Liver (tissue), 9 donors: ENCODE results near the gene TANGO6. TPM values are rescaled to one million over a fixed set of nuclear protein-coding genes. Genes with fewer than 3 reads are reported as not detected.

ENCODE experiments used
- DNase-seq: peaks from one replicate; pipeline ENCODE4 v3.0.0-alpha.2; 2017; ENCODE audit warnings: low spot score
- H3K27ac ChIP-seq, 2 donors: one replicate each; pipeline ENCODE4 v1.7.0; 2013; ENCODE audit warnings: inconsistent platforms in 2 of 2, low read length in 2 of 2, control low read depth in 1 of 2, low read depth in 1 of 2, mild to moderate bottlenecking in 1 of 2
- H3K27me3 ChIP-seq, 4 donors: one replicate each; pipeline versions ENCODE4 v1.6.1 to v1.7.0; 2013; ENCODE audit warnings: low read length in 3 of 4, inconsistent platforms in 1 of 4, mild to moderate bottlenecking in 1 of 4, moderate library complexity in 1 of 4; ENCODE audit not compliant: control insufficient read depth in 4 of 4, insufficient read depth in 4 of 4
- H3K36me3 ChIP-seq, 4 donors: one replicate each; pipeline versions ENCODE4 v1.6.1 to v1.7.0; 2013; ENCODE audit warnings: low read length in 3 of 4, mild to moderate bottlenecking in 3 of 4, low read depth in 1 of 4, moderate library complexity in 1 of 4; ENCODE audit not compliant: control insufficient read depth in 4 of 4, insufficient read depth in 3 of 4
- H3K4me1 ChIP-seq, 4 donors: one replicate each; pipeline versions ENCODE4 v1.6.1 to v1.7.0; 2013; ENCODE audit warnings: low read length in 3 of 4, mild to moderate bottlenecking in 3 of 4, moderate library complexity in 1 of 4; ENCODE audit not compliant: control insufficient read depth in 4 of 4, insufficient read depth in 4 of 4
- H3K4me3 ChIP-seq, 3 donors: one replicate each; pipeline versions ENCODE4 v1.6.1 to v1.7.0; 2013; ENCODE audit warnings: low read length in 3 of 3, control low read depth in 1 of 3, low read depth in 1 of 3, mild to moderate bottlenecking in 1 of 3
- H3K9ac ChIP-seq, 2 donors: one replicate each; pipeline ENCODE4 v1.7.0; 2013; ENCODE audit warnings: low read length in 2 of 2, mild to moderate bottlenecking in 2 of 2, moderate library complexity in 2 of 2, control low read depth in 1 of 2, low read depth in 1 of 2
- H3K9me3 ChIP-seq, 4 donors: one replicate each; pipeline versions ENCODE4 v1.6.1 to v1.7.0; 2013; ENCODE audit warnings: low read length in 3 of 4; ENCODE audit not compliant: control insufficient read depth in 4 of 4
- EGR1 ChIP-seq, 2 donors: IDR thresholded peaks; 2 replicates each; pipeline ENCODE4 v1.6.1; 2016 to 2018; ENCODE audit warnings: antibody characterized with exemption in 2 of 2, low read depth in 2 of 2
- FOXA1 ChIP-seq: IDR thresholded peaks from 2 replicates; pipeline ENCODE4 v1.6.1; 2016; ENCODE audit warnings: antibody characterized with exemption
- FOXA2 ChIP-seq: IDR thresholded peaks from 2 replicates; pipeline ENCODE4 v1.6.1; 2016; ENCODE audit warnings: antibody characterized with exemption
- GABPA ChIP-seq, 2 donors: IDR thresholded peaks in 1 of 2; conservative IDR thresholded peaks in 1 of 2; 2 replicates each; pipeline ENCODE4 v1.6.1; 2016; ENCODE audit warnings: antibody characterized with exemption in 2 of 2, mild to moderate bottlenecking in 1 of 2, moderate library complexity in 1 of 2
- HNF4G ChIP-seq: IDR thresholded peaks from 2 replicates; pipeline ENCODE4 v1.6.1; 2016; ENCODE audit warnings: antibody characterized with exemption
- JUND ChIP-seq, 2 donors: IDR thresholded peaks; 2 replicates each; pipeline ENCODE4 v1.6.1; 2016; ENCODE audit warnings: antibody characterized with exemption in 2 of 2
- NR2F2 ChIP-seq: IDR thresholded peaks from 2 replicates; pipeline ENCODE4 v1.6.1; 2016; ENCODE audit warnings: antibody characterized with exemption
- RAD21 ChIP-seq, 2 donors: IDR thresholded peaks; 2 replicates each; pipeline ENCODE4 v1.6.1; 2016; ENCODE audit warnings: antibody characterized with exemption in 2 of 2, mild to moderate bottlenecking in 2 of 2
- RXRA ChIP-seq, 2 donors: IDR thresholded peaks; 2 replicates each; pipeline ENCODE4 v1.6.1; 2017 to 2018; ENCODE audit warnings: antibody characterized with exemption in 2 of 2, mild to moderate bottlenecking in 1 of 2
- SP1 ChIP-seq: IDR thresholded peaks from 2 replicates; pipeline ENCODE4 v1.6.1; 2018; ENCODE audit warnings: antibody characterized with exemption, mild to moderate bottlenecking
- TAF1 ChIP-seq: conservative IDR thresholded peaks from 2 replicates; pipeline ENCODE4 v1.6.1; 2016; ENCODE audit warnings: antibody characterized with exemption, mild to moderate bottlenecking
- YY1 ChIP-seq: IDR thresholded peaks from 2 replicates; pipeline ENCODE4 v1.6.1; 2016; ENCODE audit warnings: antibody characterized with exemption, mild to moderate bottlenecking
- WGBS: extraction: QIAGEN DNeasy Blood & Tissue Kit; methylation state at CpG from one replicate; pipeline ENCODE4 v1.1.7; 2013; 5-methylcytosine and 5-hydroxymethylcytosine counted together
- polyA plus RNA-seq, 2 donors: library from polyadenylated mRNA; stranded (reverse) in 1 of 2; unstranded in 1 of 2; fragments of 200-250 nt in 1 of 2; fragments of >200 nt in 1 of 2; fragmentation: Nextera tagmentation in 1 of 2; extraction: Ambion mirVana in 1 of 2; gene quantifications; one replicate each; pipeline versions ENCODE4 v1.2.1 to v1.2.3, GENCODE V29; 2013 to 2015
- total RNA-seq, 2 donors: library from RNA; depleted of rRNA; stranded (reverse); fragments of >200 nt; gene quantifications; one replicate each; pipeline ENCODE4 v1.2.3, GENCODE V29; 2014
- TF ChIP-seq, protein P1 (sequence below): IDR thresholded peaks from 2 replicates; pipeline ENCODE4 v1.6.1; 2016; ENCODE audit warnings: antibody characterized with exemption
- TF ChIP-seq, protein P2 (sequence below): IDR thresholded peaks from 2 replicates; pipeline ENCODE4 v1.6.1; 2016; ENCODE audit warnings: antibody characterized with exemption, mild to moderate bottlenecking
- TF ChIP-seq, protein P3 (sequence below): IDR thresholded peaks from 2 replicates; pipeline ENCODE4 v1.6.1; 2016; ENCODE audit warnings: antibody characterized with exemption
- TF ChIP-seq, protein P4 (sequence below): IDR thresholded peaks from 2 replicates; pipeline ENCODE4 v1.6.1; 2016; ENCODE audit warnings: antibody characterized with exemption
- TF ChIP-seq, protein P5 (sequence below): fragments of 150-350 bp; IDR thresholded peaks from 2 replicates; pipeline ENCODE4 v1.5.1; 2017; ENCODE audit warnings: improper control_type of control experiment, low read depth, low read length; ENCODE audit not compliant: missing input control
- donor health status: healthy.
- donor health status: healthy.
- donor health status: healthy.
- donor health status: healthy.
- donor health status: healthy.

The TANGO6 gene
- total and polyA plus RNA-seq, 4 donors, result 6.8 to 40.6 (median 10.5) TPM

DNA sequence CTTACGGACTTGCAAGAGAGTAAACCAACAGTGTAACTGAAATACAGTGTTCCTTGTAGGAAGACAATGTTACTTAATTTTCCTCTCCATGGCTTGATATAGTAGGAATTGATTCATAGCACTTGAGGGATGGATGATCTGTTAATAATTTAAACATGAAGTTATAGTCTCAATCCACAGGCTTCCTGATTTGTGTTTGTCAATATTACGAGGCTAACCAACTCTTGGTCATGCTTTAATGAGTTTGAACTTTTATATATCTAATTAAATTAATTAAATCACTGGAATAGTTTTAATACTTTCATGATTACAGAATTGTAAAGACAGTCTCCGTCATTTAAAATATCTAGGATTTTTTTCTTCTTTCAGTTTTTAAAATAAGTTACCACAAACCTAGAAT lies 150.1 kb downstream of the TANGO6 start:
- no peak overlapping the region for H3K9ac ChIP-seq
- peak overlapping the region; percentile 34 to 61 for H3K27ac ChIP-seq
- TF ChIP-seq, protein P1, sequence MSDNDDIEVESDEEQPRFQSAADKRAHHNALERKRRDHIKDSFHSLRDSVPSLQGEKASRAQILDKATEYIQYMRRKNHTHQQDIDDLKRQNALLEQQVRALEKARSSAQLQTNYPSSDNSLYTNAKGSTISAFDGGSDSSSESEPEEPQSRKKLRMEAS, result no peak
- TF ChIP-seq, protein P2, sequence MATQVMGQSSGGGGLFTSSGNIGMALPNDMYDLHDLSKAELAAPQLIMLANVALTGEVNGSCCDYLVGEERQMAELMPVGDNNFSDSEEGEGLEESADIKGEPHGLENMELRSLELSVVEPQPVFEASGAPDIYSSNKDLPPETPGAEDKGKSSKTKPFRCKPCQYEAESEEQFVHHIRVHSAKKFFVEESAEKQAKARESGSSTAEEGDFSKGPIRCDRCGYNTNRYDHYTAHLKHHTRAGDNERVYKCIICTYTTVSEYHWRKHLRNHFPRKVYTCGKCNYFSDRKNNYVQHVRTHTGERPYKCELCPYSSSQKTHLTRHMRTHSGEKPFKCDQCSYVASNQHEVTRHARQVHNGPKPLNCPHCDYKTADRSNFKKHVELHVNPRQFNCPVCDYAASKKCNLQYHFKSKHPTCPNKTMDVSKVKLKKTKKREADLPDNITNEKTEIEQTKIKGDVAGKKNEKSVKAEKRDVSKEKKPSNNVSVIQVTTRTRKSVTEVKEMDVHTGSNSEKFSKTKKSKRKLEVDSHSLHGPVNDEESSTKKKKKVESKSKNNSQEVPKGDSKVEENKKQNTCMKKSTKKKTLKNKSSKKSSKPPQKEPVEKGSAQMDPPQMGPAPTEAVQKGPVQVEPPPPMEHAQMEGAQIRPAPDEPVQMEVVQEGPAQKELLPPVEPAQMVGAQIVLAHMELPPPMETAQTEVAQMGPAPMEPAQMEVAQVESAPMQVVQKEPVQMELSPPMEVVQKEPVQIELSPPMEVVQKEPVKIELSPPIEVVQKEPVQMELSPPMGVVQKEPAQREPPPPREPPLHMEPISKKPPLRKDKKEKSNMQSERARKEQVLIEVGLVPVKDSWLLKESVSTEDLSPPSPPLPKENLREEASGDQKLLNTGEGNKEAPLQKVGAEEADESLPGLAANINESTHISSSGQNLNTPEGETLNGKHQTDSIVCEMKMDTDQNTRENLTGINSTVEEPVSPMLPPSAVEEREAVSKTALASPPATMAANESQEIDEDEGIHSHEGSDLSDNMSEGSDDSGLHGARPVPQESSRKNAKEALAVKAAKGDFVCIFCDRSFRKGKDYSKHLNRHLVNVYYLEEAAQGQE, result no peak
- TF ChIP-seq FOXA2, result no peak
- TF ChIP-seq TAF1, result no peak
- TF ChIP-seq HNF4G, result no peak
- no peak for TF ChIP-seq NR2F2
- TF ChIP-seq, protein P3, sequence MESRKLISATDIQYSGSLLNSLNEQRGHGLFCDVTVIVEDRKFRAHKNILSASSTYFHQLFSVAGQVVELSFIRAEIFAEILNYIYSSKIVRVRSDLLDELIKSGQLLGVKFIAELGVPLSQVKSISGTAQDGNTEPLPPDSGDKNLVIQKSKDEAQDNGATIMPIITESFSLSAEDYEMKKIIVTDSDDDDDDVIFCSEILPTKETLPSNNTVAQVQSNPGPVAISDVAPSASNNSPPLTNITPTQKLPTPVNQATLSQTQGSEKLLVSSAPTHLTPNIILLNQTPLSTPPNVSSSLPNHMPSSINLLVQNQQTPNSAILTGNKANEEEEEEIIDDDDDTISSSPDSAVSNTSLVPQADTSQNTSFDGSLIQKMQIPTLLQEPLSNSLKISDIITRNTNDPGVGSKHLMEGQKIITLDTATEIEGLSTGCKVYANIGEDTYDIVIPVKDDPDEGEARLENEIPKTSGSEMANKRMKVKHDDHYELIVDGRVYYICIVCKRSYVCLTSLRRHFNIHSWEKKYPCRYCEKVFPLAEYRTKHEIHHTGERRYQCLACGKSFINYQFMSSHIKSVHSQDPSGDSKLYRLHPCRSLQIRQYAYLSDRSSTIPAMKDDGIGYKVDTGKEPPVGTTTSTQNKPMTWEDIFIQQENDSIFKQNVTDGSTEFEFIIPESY, result no peak
- no peak for TF ChIP-seq JUND (IDR thresholded peaks at IDR 0.05)
- no peak for TF ChIP-seq EGR1 (IDR thresholded peaks at IDR 0.05; ENCODE audit: low read depth in 2 of 2)
- no peak for TF ChIP-seq RAD21 (IDR thresholded peaks at IDR 0.05)
- no peak for TF ChIP-seq GABPA (IDR thresholded peaks at IDR 0.05 in 1 of 2, conservative IDR thresholded peaks at IDR 0.05 in 1 of 2)
- no peak for DNase-seq
- no peaks in the 10 kb centered on the region for H3K36me3 ChIP-seq
- no peaks in the 10 kb centered on the region for H3K9me3 ChIP-seq
- no peak overlapping the region for H3K4me3 ChIP-seq
- peaks cover 5 to 9% (median 7%) of the 10 kb centered on the region in 4 donors for H3K4me1 ChIP-seq
- WGBS, result 70% methylated on average over 3 of the region's 3 CpGs
- no peaks in the 10 kb centered on the region for H3K27me3 ChIP-seq

DNA sequence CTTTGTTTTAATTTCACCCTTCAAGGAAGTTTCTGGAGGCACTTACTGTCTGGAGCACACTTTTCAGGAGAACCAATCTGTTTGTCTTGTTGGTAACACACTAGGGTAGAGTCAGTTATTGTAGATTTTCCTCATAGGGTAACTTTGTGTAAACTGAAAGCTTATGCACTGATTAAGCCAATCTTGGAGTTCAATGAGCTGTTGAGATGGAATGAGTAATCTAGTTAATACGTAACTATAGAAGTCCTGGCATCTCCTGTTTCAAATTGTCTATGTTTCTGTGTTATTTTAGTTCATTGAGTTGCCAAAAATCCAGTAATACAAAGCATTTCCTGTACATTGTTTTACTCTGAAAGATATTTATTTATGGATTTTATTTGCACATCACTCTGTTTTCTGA lies 150.6 kb downstream of the TANGO6 start:
- H3K27me3 ChIP-seq, result no peaks in the 10 kb centered on the region
- H3K9me3 ChIP-seq, result no peaks in the 10 kb centered on the region
- peak overlapping the region; percentile 34 to 61 for H3K27ac ChIP-seq
- no peak for DNase-seq
- WGBS, result 19% methylated on average over 1 of the region's 1 CpG
- peaks cover 5 to 9% (median 7%) of the 10 kb centered on the region in 4 donors for H3K4me1 ChIP-seq
- H3K4me3 ChIP-seq, result no peak overlapping the region
- H3K9ac ChIP-seq, result peak overlapping the region in 1 of 2 donors; percentile 5
- H3K36me3 ChIP-seq, result no peaks in the 10 kb centered on the region
- peak; percentile 44 to 47 for TF ChIP-seq RAD21 (IDR thresholded peaks at IDR 0.05)
- TF ChIP-seq, protein P2, result no peak
- TF ChIP-seq RXRA (IDR thresholded peaks at IDR 0.05), result peak; percentile 61 to 82
- TF ChIP-seq, protein P4, sequence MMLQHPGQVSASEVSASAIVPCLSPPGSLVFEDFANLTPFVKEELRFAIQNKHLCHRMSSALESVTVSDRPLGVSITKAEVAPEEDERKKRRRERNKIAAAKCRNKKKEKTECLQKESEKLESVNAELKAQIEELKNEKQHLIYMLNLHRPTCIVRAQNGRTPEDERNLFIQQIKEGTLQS, result peak; percentile 44
- TF ChIP-seq, protein P1, result no peak
- peak; percentile 55 for TF ChIP-seq FOXA2
- TF ChIP-seq, protein P5, sequence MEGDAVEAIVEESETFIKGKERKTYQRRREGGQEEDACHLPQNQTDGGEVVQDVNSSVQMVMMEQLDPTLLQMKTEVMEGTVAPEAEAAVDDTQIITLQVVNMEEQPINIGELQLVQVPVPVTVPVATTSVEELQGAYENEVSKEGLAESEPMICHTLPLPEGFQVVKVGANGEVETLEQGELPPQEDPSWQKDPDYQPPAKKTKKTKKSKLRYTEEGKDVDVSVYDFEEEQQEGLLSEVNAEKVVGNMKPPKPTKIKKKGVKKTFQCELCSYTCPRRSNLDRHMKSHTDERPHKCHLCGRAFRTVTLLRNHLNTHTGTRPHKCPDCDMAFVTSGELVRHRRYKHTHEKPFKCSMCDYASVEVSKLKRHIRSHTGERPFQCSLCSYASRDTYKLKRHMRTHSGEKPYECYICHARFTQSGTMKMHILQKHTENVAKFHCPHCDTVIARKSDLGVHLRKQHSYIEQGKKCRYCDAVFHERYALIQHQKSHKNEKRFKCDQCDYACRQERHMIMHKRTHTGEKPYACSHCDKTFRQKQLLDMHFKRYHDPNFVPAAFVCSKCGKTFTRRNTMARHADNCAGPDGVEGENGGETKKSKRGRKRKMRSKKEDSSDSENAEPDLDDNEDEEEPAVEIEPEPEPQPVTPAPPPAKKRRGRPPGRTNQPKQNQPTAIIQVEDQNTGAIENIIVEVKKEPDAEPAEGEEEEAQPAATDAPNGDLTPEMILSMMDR, result no peak
- TF ChIP-seq FOXA1, result peak; percentile 51
- no peak for TF ChIP-seq EGR1 (IDR thresholded peaks at IDR 0.05; ENCODE audit: low read depth in 2 of 2)
- TF ChIP-seq SP1, result peak; percentile 51
- TF ChIP-seq NR2F2, result no peak
- TF ChIP-seq HNF4G, result no peak
- TF ChIP-seq TAF1, result no peak
- TF ChIP-seq, protein P3, result peak; percentile 42
- peak; percentile 23 for TF ChIP-seq YY1
- TF ChIP-seq JUND (IDR thresholded peaks at IDR 0.05), result peak; percentile 70 to 73
- no peak for TF ChIP-seq GABPA (IDR thresholded peaks at IDR 0.05 in 1 of 2, conservative IDR thresholded peaks at IDR 0.05 in 1 of 2)
